Pulmonary artery endothelial cell (primary cell): Measurements from ENCODE around the gene KIF3A. TPM values are rescaled to one million over a fixed set of nuclear protein-coding genes. Genes with fewer than 3 reads are reported as not detected.

Experiments used
- total RNA-seq: library from RNA; depleted of rRNA; stranded (reverse); fragments of >200 nt; gene quantifications from 2 replicates; pipeline ENCODE4 v1.2.3, GENCODE V29; 2014

KIF3A gene
- total RNA-seq, 1 donor from 2014 or later = 8.2 TPM

Other genes starting within 250 kb of the KIF3A start
- gene IRF1, start 246.8 kb downstream of the KIF3A start, total RNA-seq = 10.1 and 16.4 TPM in 2 replicates
- not detected in 2 replicates for gene IL5, start 194.0 kb downstream of the KIF3A start, total RNA-seq
- gene RAD50, start 180.6 kb downstream of the KIF3A start, total RNA-seq = 13.1 and 22.9 TPM in 2 replicates
- not detected in 2 replicates for gene IL13, start 79.4 kb downstream of the KIF3A start, total RNA-seq
- gene IL4, start 63.6 kb downstream of the KIF3A start, total RNA-seq = not detected in 2 replicates
- gene CCNI2, start 9.9 kb upstream of the KIF3A start, total RNA-seq = 0.04 TPM in 1 of 2 replicates, not detected in the other
- 55.6 and 88.8 TPM in 2 replicates for gene SEPTIN8, start 39.7 kb upstream of the KIF3A start, total RNA-seq
- not detected in 2 replicates for gene SOWAHA, start 75.8 kb upstream of the KIF3A start, total RNA-seq
- gene SHROOM1, start 93.1 kb upstream of the KIF3A start, total RNA-seq = 4.6 and 5.3 TPM in 2 replicates
- gene GDF9, start 128.9 kb upstream of the KIF3A start, total RNA-seq = 0.13 TPM in 1 of 2 replicates, not detected in the other
- 76.3 and 96.2 TPM in 2 replicates for gene UQCRQ, start 129.1 kb upstream of the KIF3A start, total RNA-seq
- 0.13 and 0.67 TPM in 2 replicates for gene LEAP2, start 136.1 kb upstream of the KIF3A start, total RNA-seq
- 32.3 and 32.4 TPM in 2 replicates for gene AFF4, start 226.1 kb upstream of the KIF3A start, total RNA-seq